ENCODE measurements around the gene LHPP. TPM values are rescaled to one million over a fixed set of nuclear protein-coding genes. Genes with fewer than 3 reads are reported as not detected.

LHPP gene
- total RNA-seq, 1 experiment from 2014 or later = 24.7 TPM

DNA sequence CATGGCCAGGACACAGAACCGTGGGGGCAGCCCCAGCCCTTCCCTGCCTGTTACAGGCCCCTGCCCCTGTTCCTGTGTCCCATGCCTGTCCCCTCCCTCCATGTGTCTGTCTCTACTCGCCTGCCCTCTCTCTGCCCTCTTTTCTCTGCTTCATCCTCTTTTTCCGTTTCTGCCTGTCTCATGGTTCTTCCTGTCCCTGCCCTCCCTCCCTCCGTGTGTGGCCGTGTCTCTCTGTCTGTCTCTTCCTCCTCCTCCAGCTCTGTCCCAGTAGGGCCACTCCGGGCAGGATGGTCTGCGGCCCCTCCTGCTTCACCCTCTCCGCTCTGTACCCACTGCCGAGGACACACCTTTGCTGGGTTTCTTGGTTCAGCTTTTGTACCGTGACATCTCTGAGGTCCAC lies 145.2 kb downstream of the LHPP start:
- no peaks in the 10 kb centered on the region for H3K36me3 ChIP-seq (ENCODE audit: low read depth)
- no peak overlapping the region for H3K4me2 ChIP-seq
- CTCF ChIA-PET = no interaction called here
- intact Hi-C loops (cut with micrococcal nuclease; ENCODE audit: unreplicated experiment) = no loop called here
- no TSS peak for BruUV-seq (replicated peaks)
- no peak overlapping the region for H2AFZ ChIP-seq
- H3K4me1 ChIP-seq (replicated peaks; ENCODE audit: insufficient read depth) = peaks cover 3% of the 10 kb centered on the region; the same call in 1 of the 2 replicates
- H3K79me2 ChIP-seq (ENCODE audit: low read depth) = no peaks in the 10 kb centered on the region
- DNase-seq = no peak
- H3K27ac ChIP-seq = no peak overlapping the region
- TF ChIP-seq, protein P1, sequence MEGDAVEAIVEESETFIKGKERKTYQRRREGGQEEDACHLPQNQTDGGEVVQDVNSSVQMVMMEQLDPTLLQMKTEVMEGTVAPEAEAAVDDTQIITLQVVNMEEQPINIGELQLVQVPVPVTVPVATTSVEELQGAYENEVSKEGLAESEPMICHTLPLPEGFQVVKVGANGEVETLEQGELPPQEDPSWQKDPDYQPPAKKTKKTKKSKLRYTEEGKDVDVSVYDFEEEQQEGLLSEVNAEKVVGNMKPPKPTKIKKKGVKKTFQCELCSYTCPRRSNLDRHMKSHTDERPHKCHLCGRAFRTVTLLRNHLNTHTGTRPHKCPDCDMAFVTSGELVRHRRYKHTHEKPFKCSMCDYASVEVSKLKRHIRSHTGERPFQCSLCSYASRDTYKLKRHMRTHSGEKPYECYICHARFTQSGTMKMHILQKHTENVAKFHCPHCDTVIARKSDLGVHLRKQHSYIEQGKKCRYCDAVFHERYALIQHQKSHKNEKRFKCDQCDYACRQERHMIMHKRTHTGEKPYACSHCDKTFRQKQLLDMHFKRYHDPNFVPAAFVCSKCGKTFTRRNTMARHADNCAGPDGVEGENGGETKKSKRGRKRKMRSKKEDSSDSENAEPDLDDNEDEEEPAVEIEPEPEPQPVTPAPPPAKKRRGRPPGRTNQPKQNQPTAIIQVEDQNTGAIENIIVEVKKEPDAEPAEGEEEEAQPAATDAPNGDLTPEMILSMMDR (conservative IDR thresholded peaks at IDR 0.05) = no peak
- no peak for TF ChIP-seq EZH2 (IDR thresholded peaks at IDR 0.05; ENCODE audit: low read depth)
- POLR2A ChIA-PET (ENCODE audit: unreplicated experiment) = no interaction called here
- H3K9me3 ChIP-seq (ENCODE audit: insufficient read depth, low read depth) = no peaks in the 10 kb centered on the region
- no peak overlapping the region for H3K4me3 ChIP-seq
- H3F3A ChIP-seq (ENCODE audit: insufficient read depth, low read depth) = no peaks in the 10 kb centered on the region
- H4K20me1 ChIP-seq (ENCODE audit: insufficient read depth) = no peaks in the 10 kb centered on the region
- H3K27me3 ChIP-seq (ENCODE audit: insufficient read depth, low read depth) = no peaks in the 10 kb centered on the region
- no peaks in the 10 kb centered on the region for H3K9me2 ChIP-seq (ENCODE audit: insufficient read depth)

DNA sequence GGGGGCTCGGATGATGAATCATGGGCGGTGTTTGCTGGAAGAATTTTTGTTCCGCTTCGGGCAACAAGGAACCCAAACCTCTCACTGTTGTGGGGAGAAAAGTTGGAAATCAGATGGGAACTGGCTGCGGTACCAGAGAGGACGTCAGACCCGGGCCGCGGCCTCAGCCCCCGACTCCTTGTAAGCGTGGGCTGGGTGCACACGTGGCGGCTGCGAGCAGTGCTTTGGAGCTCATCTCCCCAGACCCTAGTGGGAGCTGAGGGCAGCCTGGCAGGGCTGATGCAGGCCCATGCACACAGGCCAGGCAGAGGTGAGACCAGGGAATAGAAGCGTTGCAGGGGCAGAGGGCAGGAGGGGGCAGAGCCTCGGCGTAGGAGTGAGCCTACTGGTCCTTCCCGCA lies 146.1 kb downstream of the LHPP start:
- Histone ChIP-seq H3F3A (ENCODE audit: insufficient read depth, low read depth) (no peaks in the 10 kb centered on the region), H2AFZ (no peak overlapping the region), H3K9me3 (ENCODE audit: insufficient read depth, low read depth) (no peaks in the 10 kb centered on the region), H3K79me2 (ENCODE audit: low read depth) (no peaks in the 10 kb centered on the region), H3K4me1 (replicated peaks; ENCODE audit: insufficient read depth) (peaks cover 12% of the 10 kb centered on the region), H3K36me3 (ENCODE audit: low read depth) (no peaks in the 10 kb centered on the region), H3K9me2 (ENCODE audit: insufficient read depth) (no peaks in the 10 kb centered on the region), H4K20me1 (ENCODE audit: insufficient read depth) (no peaks in the 10 kb centered on the region), H3K27ac (no peak overlapping the region), H3K4me3 (no peak overlapping the region), H3K27me3 (ENCODE audit: insufficient read depth, low read depth) (no peaks in the 10 kb centered on the region), H3K4me2 (no peak overlapping the region)
- ChIA-PET CTCF (no interaction called here), POLR2A (ENCODE audit: unreplicated experiment) (no interaction called here)
- no TSS peak for BruUV-seq (replicated peaks)
- no peak for DNase-seq
- TF ChIP-seq EZH2 (IDR thresholded peaks at IDR 0.05; ENCODE audit: low read depth) = no peak
- TF ChIP-seq, protein P1 (conservative IDR thresholded peaks at IDR 0.05) = no peak
- intact Hi-C loops (cut with micrococcal nuclease; ENCODE audit: unreplicated experiment) = no loop called here

DNA sequence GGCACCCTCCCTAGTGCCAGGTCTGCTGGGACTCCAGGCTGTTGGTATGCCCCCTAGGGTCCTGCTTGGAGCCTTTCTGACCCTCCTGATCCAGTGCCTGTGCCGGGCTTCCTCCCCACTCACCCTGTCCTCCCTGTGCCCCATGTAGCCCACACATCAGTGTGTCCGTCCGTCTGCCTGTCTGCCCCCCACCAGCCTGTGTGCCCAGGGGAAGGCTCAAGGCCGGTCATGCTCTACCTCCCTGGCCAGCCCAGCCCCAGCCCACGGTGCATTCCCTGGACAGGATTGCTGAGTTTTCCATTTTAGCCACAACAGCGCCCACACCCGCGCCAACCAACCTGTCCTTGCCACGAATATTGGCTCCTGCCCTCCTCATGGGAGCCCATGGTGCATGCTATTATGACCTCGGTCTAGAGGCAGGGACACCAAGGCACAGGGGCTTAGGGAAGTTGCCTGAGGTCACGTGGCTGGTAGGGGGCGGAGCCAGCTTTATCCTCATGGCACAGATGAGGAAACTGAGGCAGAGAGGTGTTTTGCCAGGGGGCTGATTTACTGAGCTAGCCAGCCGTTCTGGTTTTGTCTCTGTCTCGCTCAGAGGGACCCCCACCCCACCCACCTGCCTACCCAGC lies 146.6 kb downstream of the LHPP start:
- no peaks in the 10 kb centered on the region for H3F3A ChIP-seq (ENCODE audit: insufficient read depth, low read depth)
- no peak for TF ChIP-seq EZH2 (IDR thresholded peaks at IDR 0.05; ENCODE audit: low read depth)
- TF ChIP-seq, protein P1 (conservative IDR thresholded peaks at IDR 0.05) = no peak
- no peak overlapping the region for H3K4me3 ChIP-seq
- ChIA-PET POLR2A (ENCODE audit: unreplicated experiment) (no interaction called here), CTCF (no interaction called here)
- H2AFZ ChIP-seq = no peak overlapping the region
- H3K79me2 ChIP-seq (ENCODE audit: low read depth) = no peaks in the 10 kb centered on the region
- BruUV-seq (replicated peaks) = no TSS peak
- H3K4me2 ChIP-seq = no peak overlapping the region
- no peaks in the 10 kb centered on the region for H3K27me3 ChIP-seq (ENCODE audit: insufficient read depth, low read depth)
- peaks cover 15% of the 10 kb centered on the region for H3K4me1 ChIP-seq (replicated peaks; ENCODE audit: insufficient read depth)
- no peaks in the 10 kb centered on the region for H3K9me3 ChIP-seq (ENCODE audit: insufficient read depth, low read depth)
- H3K9me2 ChIP-seq (ENCODE audit: insufficient read depth) = no peaks in the 10 kb centered on the region
- H4K20me1 ChIP-seq (ENCODE audit: insufficient read depth) = no peaks in the 10 kb centered on the region
- no peak overlapping the region for H3K27ac ChIP-seq
- DNase-seq = no peak
- H3K36me3 ChIP-seq (ENCODE audit: low read depth) = no peaks in the 10 kb centered on the region
- intact Hi-C loops (cut with micrococcal nuclease; ENCODE audit: unreplicated experiment) = no loop called here
